Body of pancreas (tissue), 4 donors: Measurements from ENCODE around the gene AUTS2. TPM values are rescaled to one million over a fixed set of nuclear protein-coding genes. Genes with fewer than 3 reads are reported as not detected.

Experiments used
- ATAC-seq: fragments of 150-250 bp; one replicate; pipeline ENCODE4 v1.9.1; 2016
- DNase-seq, 4 donors: peaks; one replicate each; pipeline ENCODE4 v3.0.0-alpha.2; 2019
- H3K27ac ChIP-seq, 4 donors: fragments of 200-600 bp; sonication (generic); 1 replicate in 3 of 4; 2 replicates in 1 of 4; pipeline versions ENCODE4 v1.5.1 to v1.6.1; 2016 to 2019; ENCODE audit warnings: mild to moderate bottlenecking in 1 of 4, mixed read lengths in 1 of 4, moderate library complexity in 1 of 4
- H3K27me3 ChIP-seq, 2 donors: fragments of 200-600 bp; sonication (generic); one replicate each; pipeline ENCODE4 v1.6.0; 2016; ENCODE audit warnings: mild to moderate bottlenecking in 1 of 2
- H3K36me3 ChIP-seq, 2 donors: fragments of 200-600 bp; sonication (generic); replicated peaks in 1 of 2; 2 replicates each; pipeline ENCODE4 v1.5.1; 2016; ENCODE audit warnings: low read depth in 2 of 2; ENCODE audit not compliant: insufficient read depth in 1 of 2
- H3K4me1 ChIP-seq: fragments of 200-600 bp; sonication (generic); one replicate; pipeline ENCODE4 v1.6.0; 2016
- H3K4me3 ChIP-seq, 2 donors: fragments of 200-600 bp; sonication (generic); 1 replicate in 1 of 2; 2 replicates in 1 of 2; pipeline ENCODE4 v1.5.1; 2016 to 2019
- H3K9me3 ChIP-seq, 3 donors: fragments of 200-600 bp; sonication (generic); 1 replicate in 2 of 3; 2 replicates in 1 of 3; pipeline ENCODE4 v1.5.1; 2016
- POLR2A ChIP-seq, 3 donors: fragments of 450-650 bp; IDR thresholded peaks; one replicate each; pipeline ENCODE4 v1.6.1; 2016; ENCODE audit warnings: antibody characterized with exemption in 3 of 3, mild to moderate bottlenecking in 2 of 3
- WGBS, 2 donors: methylation state at CpG; one replicate each; pipeline ENCODE4 v1.1.5; 2017; 5-methylcytosine and 5-hydroxymethylcytosine counted together
- intact Hi-C: fragments of 100-400 bp; cut with DNase I; formaldehyde crosslinking; loops from one replicate; pipeline ENCODE4 v1.15.1; 2023
- total RNA-seq, 2 donors: library from RNA; depleted of rRNA; stranded (reverse); fragments of >200 nt; gene quantifications; one replicate each; pipeline ENCODE4 v1.1.0, GENCODE V29; 2016
- TF ChIP-seq, protein P1 (sequence below), 7 experiments: fragments of 450-650 bp in 4 of 7; fragments of 200-600 bp in 3 of 7; sonication (generic) in 3 of 7; IDR thresholded peaks; one replicate each; pipeline ENCODE4 v1.5.1; 2016 to 2019; ENCODE audit warnings: antibody characterized with exemption in 7 of 7

AUTS2 gene
- total RNA-seq, 2 donors from 2014 or later, result 11.7 to 18.5 TPM

- Histone ChIP-seq H3K27ac (peak overlapping the region in 1 of 4 donors; percentile 21), H3K4me1 (peaks cover 12% of the 10 kb centered on the region), H3K4me3 (no peak overlapping the region), H3K9me3 (no peaks in the 10 kb centered on the region), H3K27me3 (no peaks in the 10 kb centered on the region), H3K36me3 (no peaks in the 10 kb centered on the region)
- ATAC-seq (no peak), DNase-seq (no peak)
- TF ChIP-seq, protein P1, sequence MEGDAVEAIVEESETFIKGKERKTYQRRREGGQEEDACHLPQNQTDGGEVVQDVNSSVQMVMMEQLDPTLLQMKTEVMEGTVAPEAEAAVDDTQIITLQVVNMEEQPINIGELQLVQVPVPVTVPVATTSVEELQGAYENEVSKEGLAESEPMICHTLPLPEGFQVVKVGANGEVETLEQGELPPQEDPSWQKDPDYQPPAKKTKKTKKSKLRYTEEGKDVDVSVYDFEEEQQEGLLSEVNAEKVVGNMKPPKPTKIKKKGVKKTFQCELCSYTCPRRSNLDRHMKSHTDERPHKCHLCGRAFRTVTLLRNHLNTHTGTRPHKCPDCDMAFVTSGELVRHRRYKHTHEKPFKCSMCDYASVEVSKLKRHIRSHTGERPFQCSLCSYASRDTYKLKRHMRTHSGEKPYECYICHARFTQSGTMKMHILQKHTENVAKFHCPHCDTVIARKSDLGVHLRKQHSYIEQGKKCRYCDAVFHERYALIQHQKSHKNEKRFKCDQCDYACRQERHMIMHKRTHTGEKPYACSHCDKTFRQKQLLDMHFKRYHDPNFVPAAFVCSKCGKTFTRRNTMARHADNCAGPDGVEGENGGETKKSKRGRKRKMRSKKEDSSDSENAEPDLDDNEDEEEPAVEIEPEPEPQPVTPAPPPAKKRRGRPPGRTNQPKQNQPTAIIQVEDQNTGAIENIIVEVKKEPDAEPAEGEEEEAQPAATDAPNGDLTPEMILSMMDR (IDR thresholded peaks at IDR 0.05), result no peak
- TF ChIP-seq POLR2A (IDR thresholded peaks at IDR 0.05), result no peak
- intact Hi-C loops, result no loop called here
- WGBS, 2 donors, result 86 to 93% methylated on average over 4 of the region's 4 CpGs
Observed at GRCh38 chr7:70585071-70585470, 986.8 kb downstream of the AUTS2 start.

DNA sequence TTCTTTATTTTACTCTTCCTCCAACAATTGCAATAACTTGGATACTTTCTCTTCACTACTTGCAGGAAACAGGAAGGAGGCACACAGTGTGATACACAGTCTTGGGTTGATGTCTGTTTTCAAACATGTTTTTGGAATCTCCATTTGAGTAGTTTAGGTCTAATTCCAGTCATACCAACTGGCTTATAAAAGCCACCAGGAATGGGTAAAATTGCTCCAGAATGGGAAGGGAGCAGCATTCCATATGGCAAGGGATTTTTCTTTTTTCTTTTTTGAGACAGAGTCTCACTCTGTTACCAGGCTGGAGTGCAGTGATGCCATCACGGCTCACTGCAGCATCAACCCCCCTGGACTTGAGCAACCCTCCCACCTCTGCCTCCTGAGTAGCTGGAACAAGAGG, 988.5 kb downstream of the AUTS2 start:
- 90 to 93% methylated on average over 1 of the region's 1 CpG for WGBS, 2 donors
- H3K4me3 ChIP-seq, result no peak overlapping the region
- intact Hi-C loops, result no loop called here
- no peak for TF ChIP-seq POLR2A (IDR thresholded peaks at IDR 0.05)
- TF ChIP-seq, protein P1 (IDR thresholded peaks at IDR 0.05), result no peak
- ATAC-seq (no peak), DNase-seq (no peak)
- no peak overlapping the region for H3K27ac ChIP-seq
- no peaks in the 10 kb centered on the region for H3K27me3 ChIP-seq
- peaks cover 12% of the 10 kb centered on the region for H3K4me1 ChIP-seq
- H3K36me3 ChIP-seq, result no peaks in the 10 kb centered on the region
- H3K9me3 ChIP-seq, result no peaks in the 10 kb centered on the region

- intact Hi-C loops, result no loop called here
- Histone ChIP-seq H3K9me3 (no peaks in the 10 kb centered on the region), H3K4me3 (no peak overlapping the region), H3K36me3 (no peaks in the 10 kb centered on the region), H3K27ac (no peak overlapping the region), H3K4me1 (peaks cover 12% of the 10 kb centered on the region), H3K27me3 (no peaks in the 10 kb centered on the region)
- 81 to 94% methylated on average over 4 of the region's 4 CpGs for WGBS, 2 donors
- ATAC-seq, result no peak
- no peak for DNase-seq
- TF ChIP-seq, protein P1 (IDR thresholded peaks at IDR 0.05), result no peak
- no peak for TF ChIP-seq POLR2A (IDR thresholded peaks at IDR 0.05)
Observed at GRCh38 chr7:70587739-70588138, 989.5 kb downstream of the AUTS2 start.

DNA sequence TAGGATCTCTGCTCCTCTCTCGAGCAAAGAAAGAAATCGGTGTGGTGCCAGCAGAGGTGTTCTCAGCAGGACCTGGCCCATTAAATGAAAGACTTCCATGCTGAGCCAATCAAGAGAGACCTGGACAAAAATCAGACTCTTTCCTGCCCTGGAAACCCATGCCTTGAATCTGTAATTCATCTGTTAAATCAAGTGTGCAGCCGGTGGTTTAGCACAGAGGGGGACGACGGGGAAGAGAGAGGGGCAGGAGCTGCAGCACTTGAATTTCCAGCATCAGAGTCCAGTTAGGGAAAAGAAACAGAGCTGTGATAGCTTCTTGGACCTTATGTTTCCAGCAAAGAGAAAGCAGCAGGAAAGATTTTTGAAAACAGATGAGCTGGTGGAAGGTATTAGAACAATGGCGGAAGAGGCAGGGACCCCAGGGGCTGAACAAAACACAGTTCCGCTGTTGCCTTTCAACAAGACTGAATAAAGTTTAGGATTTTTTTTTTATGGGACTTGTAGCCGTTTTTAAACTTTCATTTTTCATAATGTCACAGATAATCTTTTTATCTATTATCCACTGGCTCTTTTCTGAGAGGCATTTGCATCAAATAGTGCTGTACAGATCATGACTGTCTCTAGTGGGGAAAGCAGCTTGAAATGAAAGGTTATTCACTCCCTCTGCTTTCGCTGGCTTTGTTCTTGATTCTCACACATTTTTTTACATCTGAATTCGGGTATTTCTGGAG, 990.1 kb downstream of the AUTS2 start:
- no peak overlapping the region for H3K4me3 ChIP-seq
- WGBS, 2 donors, result 78 to 84% methylated on average over 10 of the region's 10 CpGs
- no peak for DNase-seq
- H3K27ac ChIP-seq, result no peak overlapping the region
- H3K4me1 ChIP-seq, result peaks cover 7% of the 10 kb centered on the region
- no peaks in the 10 kb centered on the region for H3K9me3 ChIP-seq
- H3K36me3 ChIP-seq, result no peaks in the 10 kb centered on the region
- no peaks in the 10 kb centered on the region for H3K27me3 ChIP-seq
- TF ChIP-seq POLR2A (IDR thresholded peaks at IDR 0.05), result no peak
- TF ChIP-seq, protein P1 (IDR thresholded peaks at IDR 0.05), result no peak
- ATAC-seq, result no peak
- intact Hi-C loops, result no loop called here

DNA sequence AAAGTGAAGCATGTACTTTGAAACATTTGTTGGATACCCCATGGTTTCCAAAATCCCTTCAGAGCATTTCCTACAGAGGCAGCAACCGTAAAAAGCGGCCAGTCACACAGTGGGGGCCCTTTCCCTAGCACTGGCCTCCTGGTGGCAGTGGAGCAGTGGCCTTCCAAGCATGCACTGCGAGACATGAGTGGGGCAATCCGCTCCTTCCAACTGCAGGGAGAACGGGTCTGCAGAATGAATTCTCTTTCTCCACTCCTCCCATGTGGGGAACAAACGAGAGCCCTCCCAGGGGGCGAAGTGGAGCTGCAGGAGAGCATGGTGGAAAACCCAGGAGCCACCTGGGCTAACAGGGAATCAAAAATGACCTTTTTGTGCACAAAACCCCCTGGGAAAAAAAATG, 990.7 kb downstream of the AUTS2 start:
- Histone ChIP-seq H3K4me3 (no peak overlapping the region), H3K9me3 (no peaks in the 10 kb centered on the region), H3K36me3 (no peaks in the 10 kb centered on the region), H3K27me3 (no peaks in the 10 kb centered on the region), H3K27ac (no peak overlapping the region), H3K4me1 (peaks cover 4% of the 10 kb centered on the region)
- WGBS, 2 donors, result 81 to 83% methylated on average over 7 of the region's 7 CpGs
- no peak for TF ChIP-seq POLR2A (IDR thresholded peaks at IDR 0.05)
- TF ChIP-seq, protein P1 (IDR thresholded peaks at IDR 0.05), result no peak
- no peak for ATAC-seq
- no peak for DNase-seq
- intact Hi-C loops, result no loop called here
